Mucosa of stomach (tissue), 1 donor: ENCODE data around the gene PLCL1.

Experiments used
- H3K27me3 ChIP-seq: one replicate; pipeline ENCODE4 v1.7.0; 2013; ENCODE audit warnings: mild to moderate bottlenecking, low read length; ENCODE audit not compliant: control insufficient read depth, insufficient read depth
- H3K36me3 ChIP-seq: one replicate; pipeline ENCODE4 v1.7.0; 2013; ENCODE audit warnings: low read length; ENCODE audit not compliant: control insufficient read depth, insufficient read depth
- H3K4me1 ChIP-seq: one replicate; pipeline ENCODE4 v1.7.0; 2013; ENCODE audit warnings: mild to moderate bottlenecking, low read length; ENCODE audit not compliant: control insufficient read depth, insufficient read depth
- H3K4me3 ChIP-seq: one replicate; pipeline ENCODE4 v1.7.0; 2013; ENCODE audit warnings: low read length
- H3K9ac ChIP-seq: one replicate; pipeline ENCODE4 v1.7.0; 2013; ENCODE audit warnings: mild to moderate bottlenecking, low read length, moderate library complexity
- H3K9me3 ChIP-seq: one replicate; pipeline ENCODE4 v1.7.0; 2013; ENCODE audit warnings: mild to moderate bottlenecking, low read length, moderate library complexity; ENCODE audit not compliant: control insufficient read depth
- donor health status: Pancreatic carcinoma.

PLCL1 gene

DNA sequence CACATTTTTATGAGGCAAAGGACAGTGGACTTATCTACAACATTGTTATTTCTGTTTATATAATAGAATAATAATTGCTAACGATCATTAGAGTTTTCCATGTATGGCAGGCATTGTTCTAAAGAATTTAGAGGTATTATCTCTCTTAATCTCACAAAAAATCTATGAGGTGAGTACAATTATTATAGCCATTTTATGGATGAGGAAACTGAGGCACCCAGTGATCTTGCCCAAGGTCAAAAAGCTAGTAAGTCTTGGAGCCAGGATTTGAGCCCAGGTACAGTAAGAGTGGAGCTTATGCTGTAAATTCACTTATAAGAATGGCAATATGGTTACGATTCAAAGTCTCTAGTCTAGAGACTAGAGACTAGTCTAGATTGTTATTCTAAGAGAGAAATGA, 331.7 kb downstream of the PLCL1 start:
- Histone ChIP-seq H3K4me3 (no peak overlapping the region), H3K27me3 (no peaks in the 10 kb centered on the region), H3K9ac (no peak overlapping the region), H3K36me3 (no peaks in the 10 kb centered on the region), H3K9me3 (no peaks in the 10 kb centered on the region), H3K4me1 (no peaks in the 10 kb centered on the region)

DNA sequence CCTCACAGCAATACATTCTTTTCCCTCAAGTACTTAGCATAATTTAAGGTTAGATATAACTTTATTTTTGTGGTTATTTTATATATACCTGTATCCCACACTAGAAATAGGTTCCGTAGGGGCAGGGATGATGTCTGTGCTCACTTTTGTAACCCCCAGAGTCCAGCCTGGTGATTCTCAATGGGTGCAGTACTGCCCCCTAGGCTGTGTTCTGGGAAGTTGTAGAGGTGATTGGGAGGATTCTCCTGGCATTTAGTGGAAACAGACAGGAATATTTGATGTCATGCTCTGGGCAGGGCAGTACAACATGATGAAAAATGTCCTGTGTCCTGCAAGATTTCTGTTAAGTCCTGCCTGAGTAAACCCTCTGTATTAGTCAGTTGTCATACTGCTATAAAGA, 333.3 kb downstream of the PLCL1 start:
- no peaks in the 10 kb centered on the region for H3K36me3 ChIP-seq
- H3K4me3 ChIP-seq = no peak overlapping the region
- no peak overlapping the region for H3K9ac ChIP-seq

GRCh38 chr2:198141726-198142125, 337.3 kb downstream of the PLCL1 start:
- no peaks in the 10 kb centered on the region for H3K27me3 ChIP-seq
- no peaks in the 10 kb centered on the region for H3K4me1 ChIP-seq
- H3K9ac ChIP-seq = no peak overlapping the region
- H3K9me3 ChIP-seq = no peaks in the 10 kb centered on the region
- H3K36me3 ChIP-seq = no peaks in the 10 kb centered on the region
- H3K4me3 ChIP-seq = no peak overlapping the region

More for the DNA sequence above, 333.3 kb downstream of the PLCL1 start:
- Histone ChIP-seq H3K9me3 (no peaks in the 10 kb centered on the region), H3K4me1 (no peaks in the 10 kb centered on the region), H3K27me3 (no peaks in the 10 kb centered on the region)

- no peak overlapping the region for H3K4me3 ChIP-seq
- H3K27me3 ChIP-seq = no peaks in the 10 kb centered on the region
- H3K9me3 ChIP-seq = no peaks in the 10 kb centered on the region
- no peaks in the 10 kb centered on the region for H3K4me1 ChIP-seq
- H3K36me3 ChIP-seq = no peaks in the 10 kb centered on the region
- H3K9ac ChIP-seq = no peak overlapping the region
These were observed 338.8 kb downstream of the PLCL1 start for GRCh38 chr2:198143156-198143555.

GRCh38 chr2:198143793-198144192, 339.4 kb downstream of the PLCL1 start:
- Histone ChIP-seq H3K4me3 (no peak overlapping the region), H3K36me3 (no peaks in the 10 kb centered on the region), H3K4me1 (no peaks in the 10 kb centered on the region), H3K9ac (no peak overlapping the region), H3K27me3 (no peaks in the 10 kb centered on the region), H3K9me3 (no peaks in the 10 kb centered on the region)

DNA sequence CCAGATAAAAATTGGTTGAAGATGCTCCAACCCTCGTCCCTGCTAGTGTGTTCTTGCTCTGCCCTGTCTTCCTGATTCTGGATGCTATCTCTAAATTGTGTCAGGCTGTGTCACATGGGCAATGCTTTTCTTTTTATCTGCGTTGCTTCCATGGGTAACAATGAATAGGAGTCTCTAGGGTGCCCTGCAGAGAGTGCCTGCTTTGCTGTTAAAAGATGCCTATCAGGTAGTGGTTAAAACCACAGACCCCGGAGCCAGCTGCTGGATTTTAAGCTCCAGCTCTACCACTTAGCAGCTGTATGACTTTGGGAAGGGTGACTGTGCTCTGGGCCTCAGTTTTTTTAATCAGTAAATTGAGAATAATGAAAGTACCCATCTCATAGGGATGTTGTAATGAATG, 340.3 kb downstream of the PLCL1 start:
- no peaks in the 10 kb centered on the region for H3K4me1 ChIP-seq
- H3K9me3 ChIP-seq = no peaks in the 10 kb centered on the region
- H3K9ac ChIP-seq = no peak overlapping the region
- H3K4me3 ChIP-seq = no peak overlapping the region
- H3K36me3 ChIP-seq = no peaks in the 10 kb centered on the region
- no peaks in the 10 kb centered on the region for H3K27me3 ChIP-seq

GRCh38 chr2:198146346-198146940, 342.1 kb downstream of the PLCL1 start:
- Histone ChIP-seq H3K36me3 (no peaks in the 10 kb centered on the region), H3K4me3 (no peak overlapping the region), H3K4me1 (no peaks in the 10 kb centered on the region), H3K27me3 (no peaks in the 10 kb centered on the region), H3K9ac (no peak overlapping the region), H3K9me3 (no peaks in the 10 kb centered on the region)

GRCh38 chr2:198157314-198157713, 352.9 kb downstream of the PLCL1 start:
- Histone ChIP-seq H3K9ac (no peak overlapping the region), H3K4me1 (no peaks in the 10 kb centered on the region), H3K4me3 (no peak overlapping the region), H3K27me3 (no peaks in the 10 kb centered on the region), H3K9me3 (no peaks in the 10 kb centered on the region), H3K36me3 (no peaks in the 10 kb centered on the region)

- Histone ChIP-seq H3K4me1 (no peaks in the 10 kb centered on the region), H3K27me3 (no peaks in the 10 kb centered on the region), H3K4me3 (no peak overlapping the region), H3K9ac (no peak overlapping the region), H3K9me3 (no peaks in the 10 kb centered on the region), H3K36me3 (no peaks in the 10 kb centered on the region)
These were observed 356.8 kb downstream of the PLCL1 start for GRCh38 chr2:198161151-198161550.

GRCh38 chr2:198162276-198162675, 357.9 kb downstream of the PLCL1 start:
- Histone ChIP-seq H3K4me3 (no peak overlapping the region), H3K36me3 (no peaks in the 10 kb centered on the region), H3K9ac (no peak overlapping the region)

DNA sequence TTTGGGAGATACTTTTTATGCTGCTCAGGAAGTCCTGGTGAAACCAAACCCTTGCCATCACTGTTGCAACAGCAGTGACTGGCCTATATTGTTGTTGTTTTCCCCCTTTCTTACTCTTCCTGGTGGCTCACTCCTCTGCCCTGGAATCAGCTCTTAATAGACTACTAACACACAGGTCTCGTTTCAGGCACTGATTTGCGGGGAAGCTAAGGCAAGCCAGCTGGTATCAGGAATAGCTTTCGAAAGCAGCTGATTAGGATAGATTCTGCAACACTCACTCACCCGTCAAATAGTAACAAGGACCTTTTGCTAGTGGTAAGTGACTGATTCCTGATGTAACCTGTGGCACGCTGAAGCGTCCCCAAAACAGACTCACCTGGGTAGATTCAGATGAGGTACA, 360.4 kb downstream of the PLCL1 start:
- no peak overlapping the region for H3K4me3 ChIP-seq
- no peaks in the 10 kb centered on the region for H3K9me3 ChIP-seq
- no peak overlapping the region for H3K9ac ChIP-seq
- no peaks in the 10 kb centered on the region for H3K36me3 ChIP-seq
- no peaks in the 10 kb centered on the region for H3K4me1 ChIP-seq
- no peaks in the 10 kb centered on the region for H3K27me3 ChIP-seq

More at GRCh38 chr2:198162276-198162675, 357.9 kb downstream of the PLCL1 start:
- Histone ChIP-seq H3K9me3 (no peaks in the 10 kb centered on the region), H3K4me1 (no peaks in the 10 kb centered on the region), H3K27me3 (no peaks in the 10 kb centered on the region)

DNA sequence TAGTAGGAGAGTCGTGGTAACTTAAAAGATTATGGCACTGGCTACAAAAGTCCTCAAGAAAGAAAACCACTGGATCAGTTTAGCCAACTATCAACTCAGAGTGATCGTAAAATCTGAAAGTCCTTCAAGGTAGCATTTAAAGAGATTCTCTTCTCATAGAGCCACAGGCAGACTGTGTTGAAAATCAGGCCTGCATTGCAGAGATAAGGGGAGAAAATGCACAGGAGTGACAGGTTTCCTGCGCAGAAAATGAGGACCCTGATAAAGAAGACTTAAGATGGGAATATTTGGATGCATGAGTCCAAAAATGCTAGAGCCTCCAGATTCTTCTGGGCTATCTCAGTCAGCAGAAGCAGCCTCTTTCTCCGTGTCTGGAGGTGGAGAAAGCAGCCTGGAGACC, 360.9 kb downstream of the PLCL1 start:
- no peaks in the 10 kb centered on the region for H3K9me3 ChIP-seq
- no peaks in the 10 kb centered on the region for H3K4me1 ChIP-seq
- no peak overlapping the region for H3K4me3 ChIP-seq
- no peaks in the 10 kb centered on the region for H3K36me3 ChIP-seq
- H3K27me3 ChIP-seq = no peaks in the 10 kb centered on the region
- no peak overlapping the region for H3K9ac ChIP-seq

- H3K36me3 ChIP-seq = no peaks in the 10 kb centered on the region
- H3K9ac ChIP-seq = no peak overlapping the region
- H3K27me3 ChIP-seq = no peaks in the 10 kb centered on the region
- no peaks in the 10 kb centered on the region for H3K4me1 ChIP-seq
- no peaks in the 10 kb centered on the region for H3K9me3 ChIP-seq
- H3K4me3 ChIP-seq = no peak overlapping the region
These were observed 363.0 kb downstream of the PLCL1 start for GRCh38 chr2:198167346-198167745.
